Endodermal cell (in vitro differentiated cells): ENCODE data around the gene BMP2. TPM values are rescaled to one million over a fixed set of nuclear protein-coding genes. Genes with fewer than 3 reads are reported as not detected.

Source experiments
- DNase-seq: peaks from one replicate; pipeline ENCODE4 v3.0.0-alpha.2; 2017
- H3K27ac ChIP-seq: 2 replicates; pipeline ENCODE4 v1.5.1; 2013; ENCODE audit warnings: mild to moderate bottlenecking, low read depth, low read length, moderate library complexity
- H3K27me3 ChIP-seq: 2 replicates; pipeline ENCODE4 v1.6.1; 2013; ENCODE audit warnings: mild to moderate bottlenecking, low read length, moderate library complexity; ENCODE audit not compliant: insufficient read depth, control insufficient read depth, poor library complexity, severe bottlenecking
- H3K36me3 ChIP-seq: 2 replicates; pipeline ENCODE4 v1.7.0; 2013; ENCODE audit warnings: mild to moderate bottlenecking, low read length, moderate library complexity; ENCODE audit not compliant: control insufficient read depth, insufficient read depth
- H3K4me1 ChIP-seq: one replicate; pipeline ENCODE4 v1.7.0; 2013; ENCODE audit warnings: low read length; ENCODE audit not compliant: control insufficient read depth, insufficient read depth
- H3K4me3 ChIP-seq: 2 replicates; pipeline ENCODE4 v1.5.1; 2013; ENCODE audit warnings: mild to moderate bottlenecking, low read length, moderate library complexity
- H3K9ac ChIP-seq: 2 replicates; pipeline ENCODE4 v1.6.1; 2013; ENCODE audit warnings: mild to moderate bottlenecking, low read length, moderate library complexity; ENCODE audit not compliant: poor library complexity, severe bottlenecking; ENCODE audit errors: extremely low read depth
- H3K9me3 ChIP-seq: 2 replicates; pipeline ENCODE4 v1.6.1; 2013; ENCODE audit warnings: mild to moderate bottlenecking, low read length, moderate library complexity; ENCODE audit not compliant: control insufficient read depth
- H3K27ac Mint-ChIP-seq: 2 replicates; pipeline ENCODE4 v1.8.0; 2020; ENCODE audit warnings: mixed read lengths
- H3K27me3 Mint-ChIP-seq: 2 replicates; pipeline ENCODE4 v1.8.0; 2021; ENCODE audit warnings: mild to moderate bottlenecking, mixed read lengths; ENCODE audit not compliant: insufficient read depth
- H3K36me3 Mint-ChIP-seq: 2 replicates; pipeline ENCODE4 v1.8.0; 2020; ENCODE audit warnings: low read depth, mixed read lengths
- H3K4me1 Mint-ChIP-seq: 2 replicates; pipeline ENCODE4 v1.8.0; 2020; ENCODE audit warnings: mixed read lengths
- H3K4me3 Mint-ChIP-seq: 2 replicates; pipeline ENCODE4 v1.8.0; 2020; ENCODE audit warnings: mild to moderate bottlenecking, moderate library complexity, mixed read lengths
- H3K9me3 Mint-ChIP-seq: 2 replicates; pipeline ENCODE4 v1.8.0; 2020; ENCODE audit warnings: mild to moderate bottlenecking, mixed read lengths
- CTCF ChIP-seq: fragments of 200-600 bp; sonication (generic); conservative IDR thresholded peaks from 2 replicates; pipeline ENCODE4 v1.5.0; 2021; ENCODE audit warnings: antibody characterized with exemption, mild to moderate bottlenecking
- WGBS, 2 experiments: methylation state at CpG; one replicate each; pipeline versions ENCODE4 v1.1.5 to v1.1.7; 2013; ENCODE audit warnings: missing lambda C conversion rate in 2 of 2, mixed read lengths in 1 of 2; ENCODE audit not compliant: insufficient coverage in 1 of 2, insufficient read length in 1 of 2; 5-methylcytosine and 5-hydroxymethylcytosine counted together
- total RNA-seq, 2 donors: library from RNA; stranded (reverse); fragmentation: NEBNext Ultra II Directional in 1 of 2; extraction: Animal tissue kit (Norgen Biotek cat#: 25700) in 1 of 2; gene quantifications; 2 replicates in 1 of 2; 3 replicates in 1 of 2; pipeline ENCODE4 v1.2.1, GENCODE V29; 2021

BMP2 gene
- total RNA-seq, 2 donors from 2014 or later, result 132 to 205 TPM

GRCh38 chr20:6766433-6766832, 1.1 kb upstream of the BMP2 start:
- peak overlapping the region; percentile 84 for H3K4me3 Mint-ChIP-seq
- TF ChIP-seq CTCF, result no peak
- Histone ChIP-seq H3K4me1 (peaks cover 8% of the 10 kb centered on the region), H3K27me3 (no peaks in the 10 kb centered on the region), H3K36me3 (peaks cover 24% of the 10 kb centered on the region), H3K9ac (no peak overlapping the region), H3K4me3 (peak overlapping the region; percentile 28), H3K9me3 (no peaks in the 10 kb centered on the region), H3K27ac (no peak overlapping the region)
- H3K27ac Mint-ChIP-seq, result no peak overlapping the region
- peaks cover 27% of the 10 kb centered on the region for H3K36me3 Mint-ChIP-seq
- 68 to 75% methylated on average over 7 to 9 of the region's 9 CpGs for WGBS, 2 experiments
- no peaks in the 10 kb centered on the region for H3K9me3 Mint-ChIP-seq
- peaks cover 37% of the 10 kb centered on the region for H3K4me1 Mint-ChIP-seq
- peak; percentile 60 for DNase-seq
- peaks cover 21% of the 10 kb centered on the region for H3K27me3 Mint-ChIP-seq

GRCh38 chr20:6767126-6767535, 355 bp upstream of the BMP2 start:
- DNase-seq, result peak; percentile 82
- 4 to 12% methylated on average over 4 to 26 of the region's 26 CpGs for WGBS, 2 experiments
- Mint-ChIP-seq H3K27me3 (peaks cover 22% of the 10 kb centered on the region), H3K36me3 (peaks cover 34% of the 10 kb centered on the region), H3K4me1 (peaks cover 44% of the 10 kb centered on the region), H3K4me3 (peak overlapping the region; percentile 84), H3K27ac (no peak overlapping the region), H3K9me3 (no peaks in the 10 kb centered on the region)
- Histone ChIP-seq H3K4me1 (peaks cover 8% of the 10 kb centered on the region), H3K9ac (peak overlapping the region; percentile 34), H3K9me3 (no peaks in the 10 kb centered on the region), H3K4me3 (peak overlapping the region; percentile 83), H3K36me3 (peaks cover 31% of the 10 kb centered on the region), H3K27ac (no peak overlapping the region), H3K27me3 (no peaks in the 10 kb centered on the region)
- TF ChIP-seq CTCF, result no peak

- Histone ChIP-seq H3K9me3 (no peaks in the 10 kb centered on the region), H3K9ac (peak overlapping the region; percentile 81), H3K4me1 (peaks cover 8% of the 10 kb centered on the region), H3K27ac (no peak overlapping the region), H3K36me3 (peaks cover 44% of the 10 kb centered on the region), H3K27me3 (no peaks in the 10 kb centered on the region), H3K4me3 (peak overlapping the region; percentile 92)
- no peak for TF ChIP-seq CTCF
- DNase-seq, result peak; percentile 77
- H3K36me3 Mint-ChIP-seq, result peaks cover 46% of the 10 kb centered on the region
- peak overlapping the region; percentile 84 for H3K4me3 Mint-ChIP-seq
- no peaks in the 10 kb centered on the region for H3K9me3 Mint-ChIP-seq
- peaks cover 51% of the 10 kb centered on the region for H3K4me1 Mint-ChIP-seq
- peaks cover 22% of the 10 kb centered on the region for H3K27me3 Mint-ChIP-seq
- 0% methylated on average over 26 to 66 of the region's 70 CpGs for WGBS, 2 experiments
- H3K27ac Mint-ChIP-seq, result peak overlapping the region; percentile 82
Measured at GRCh38 chr20:6768228-6769140, 998 bp downstream of the BMP2 start.
